ENCODE results near the gene CARTPT.

DNA sequence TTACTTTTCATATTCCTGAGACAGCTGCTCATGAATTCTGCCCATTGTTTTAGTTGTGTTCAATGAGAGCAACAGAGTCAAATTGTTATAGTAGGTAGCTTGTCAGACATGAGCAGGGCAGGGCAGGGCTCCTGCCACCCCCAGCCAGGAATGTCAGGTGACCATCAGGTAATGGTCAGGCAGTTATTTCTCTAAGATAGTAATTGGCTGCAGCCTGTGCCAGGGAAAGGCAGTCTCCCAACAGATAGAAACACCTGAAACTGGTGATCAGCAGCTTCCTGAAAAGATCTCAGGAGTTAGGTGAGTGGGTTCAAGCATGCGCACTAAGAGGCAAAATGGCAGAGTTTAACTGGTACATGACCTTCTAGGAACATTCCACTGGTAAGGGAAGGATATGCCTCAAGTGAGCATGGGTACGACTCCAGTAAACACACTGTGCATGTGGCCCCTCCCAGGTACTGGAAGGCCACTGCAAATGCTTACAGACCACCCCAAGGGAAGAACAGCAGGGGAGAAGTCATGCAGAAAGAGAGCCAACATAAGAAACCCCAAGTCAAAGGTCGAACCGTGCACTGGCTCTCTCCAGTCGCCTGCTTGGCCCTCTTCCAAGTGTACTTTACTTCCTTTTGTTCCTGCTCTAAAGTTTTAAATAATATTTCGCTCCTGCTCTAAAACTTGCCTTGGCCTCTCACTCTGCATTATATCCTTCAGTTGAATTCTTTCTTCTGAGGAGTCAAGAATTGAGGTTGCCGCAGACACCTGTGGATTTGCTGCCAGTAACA is 25.1 kb downstream of the CARTPT start:
- TF ChIP-seq JUN (IDR thresholded peaks at IDR 0.05; ENCODE audit: borderline replicate concordance, low read depth, low read length) (no peak), JUN (CRISPR knock-in tag; IDR thresholded peaks at IDR 0.05; ENCODE audit: borderline replicate concordance) (no peak), PHF21A (IDR thresholded peaks at IDR 0.05; ENCODE audit: borderline replicate concordance, low read depth) (no peak), JUNB (CRISPR knock-in tag; conservative IDR thresholded peaks at IDR 0.05) (no peak), SP1 (CRISPR knock-in tag; IDR thresholded peaks at IDR 0.05) (no peak), NR1H2 (CRISPR knock-in tag; IDR thresholded peaks at IDR 0.05) (no peak)
- TF ChIP-seq, protein P1, sequence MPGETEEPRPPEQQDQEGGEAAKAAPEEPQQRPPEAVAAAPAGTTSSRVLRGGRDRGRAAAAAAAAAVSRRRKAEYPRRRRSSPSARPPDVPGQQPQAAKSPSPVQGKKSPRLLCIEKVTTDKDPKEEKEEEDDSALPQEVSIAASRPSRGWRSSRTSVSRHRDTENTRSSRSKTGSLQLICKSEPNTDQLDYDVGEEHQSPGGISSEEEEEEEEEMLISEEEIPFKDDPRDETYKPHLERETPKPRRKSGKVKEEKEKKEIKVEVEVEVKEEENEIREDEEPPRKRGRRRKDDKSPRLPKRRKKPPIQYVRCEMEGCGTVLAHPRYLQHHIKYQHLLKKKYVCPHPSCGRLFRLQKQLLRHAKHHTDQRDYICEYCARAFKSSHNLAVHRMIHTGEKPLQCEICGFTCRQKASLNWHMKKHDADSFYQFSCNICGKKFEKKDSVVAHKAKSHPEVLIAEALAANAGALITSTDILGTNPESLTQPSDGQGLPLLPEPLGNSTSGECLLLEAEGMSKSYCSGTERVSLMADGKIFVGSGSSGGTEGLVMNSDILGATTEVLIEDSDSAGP (CRISPR knock-in tag; IDR thresholded peaks at IDR 0.05), result no peak
- TF ChIP-seq, protein P2, sequence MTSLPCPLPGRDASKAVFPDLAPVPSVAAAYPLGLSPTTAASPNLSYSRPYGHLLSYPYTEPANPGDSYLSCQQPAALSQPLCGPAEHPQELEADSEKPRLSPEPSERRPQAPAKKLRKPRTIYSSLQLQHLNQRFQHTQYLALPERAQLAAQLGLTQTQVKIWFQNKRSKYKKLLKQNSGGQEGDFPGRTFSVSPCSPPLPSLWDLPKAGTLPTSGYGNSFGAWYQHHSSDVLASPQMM (CRISPR knock-in tag; IDR thresholded peaks at IDR 0.05), result no peak

Data from K562 (cell line).